ENCODE results near the gene TTC29.

- TF ChIP-seq, protein P1, sequence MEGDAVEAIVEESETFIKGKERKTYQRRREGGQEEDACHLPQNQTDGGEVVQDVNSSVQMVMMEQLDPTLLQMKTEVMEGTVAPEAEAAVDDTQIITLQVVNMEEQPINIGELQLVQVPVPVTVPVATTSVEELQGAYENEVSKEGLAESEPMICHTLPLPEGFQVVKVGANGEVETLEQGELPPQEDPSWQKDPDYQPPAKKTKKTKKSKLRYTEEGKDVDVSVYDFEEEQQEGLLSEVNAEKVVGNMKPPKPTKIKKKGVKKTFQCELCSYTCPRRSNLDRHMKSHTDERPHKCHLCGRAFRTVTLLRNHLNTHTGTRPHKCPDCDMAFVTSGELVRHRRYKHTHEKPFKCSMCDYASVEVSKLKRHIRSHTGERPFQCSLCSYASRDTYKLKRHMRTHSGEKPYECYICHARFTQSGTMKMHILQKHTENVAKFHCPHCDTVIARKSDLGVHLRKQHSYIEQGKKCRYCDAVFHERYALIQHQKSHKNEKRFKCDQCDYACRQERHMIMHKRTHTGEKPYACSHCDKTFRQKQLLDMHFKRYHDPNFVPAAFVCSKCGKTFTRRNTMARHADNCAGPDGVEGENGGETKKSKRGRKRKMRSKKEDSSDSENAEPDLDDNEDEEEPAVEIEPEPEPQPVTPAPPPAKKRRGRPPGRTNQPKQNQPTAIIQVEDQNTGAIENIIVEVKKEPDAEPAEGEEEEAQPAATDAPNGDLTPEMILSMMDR (IDR thresholded peaks at IDR 0.05; ENCODE audit: low read length) = no peak
- TF ChIP-seq EZH2 (IDR thresholded peaks at IDR 0.05; ENCODE audit: borderline replicate concordance, low read length) = no peak
These were observed 270.7 kb downstream of the TTC29 start for GRCh38 chr4:146674829-146675570.
